ENCODE results near the gene SFT2D3.

The SFT2D3 gene

GRCh38 chr2:127681976-127682857 lies 19.1 kb upstream of the SFT2D3 start:
- DNase-seq (ENCODE audit: low spot score), result no peak

GRCh38 chr2:127683056-127683455 lies 18.2 kb upstream of the SFT2D3 start:
- DNase-seq (ENCODE audit: low spot score), result no peak

DNA sequence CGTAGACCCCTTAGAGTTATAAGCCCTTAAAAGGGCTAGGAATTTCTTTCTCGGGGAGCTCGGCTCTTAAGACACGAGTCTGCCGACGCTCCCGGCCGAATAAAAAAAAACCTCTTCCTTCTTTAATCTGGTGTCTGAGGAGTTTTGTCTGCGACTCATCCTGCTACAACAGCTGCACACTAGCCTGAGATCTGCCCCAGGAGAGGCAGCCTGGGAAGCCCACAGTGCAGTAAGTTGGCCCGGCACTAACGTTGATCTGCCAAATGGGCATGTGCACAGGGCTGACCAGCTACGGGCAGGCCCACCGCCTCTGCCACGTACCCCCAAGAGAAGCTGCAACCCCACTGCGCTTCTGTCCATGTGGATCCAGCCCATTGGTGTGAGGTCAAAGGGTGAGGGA lies 17.5 kb upstream of the SFT2D3 start:
- DNase-seq (ENCODE audit: low spot score), result no peak

- no peak for DNase-seq (ENCODE audit: low spot score)
Observed at GRCh38 chr2:127685410-127686080, 15.8 kb upstream of the SFT2D3 start.

DNA sequence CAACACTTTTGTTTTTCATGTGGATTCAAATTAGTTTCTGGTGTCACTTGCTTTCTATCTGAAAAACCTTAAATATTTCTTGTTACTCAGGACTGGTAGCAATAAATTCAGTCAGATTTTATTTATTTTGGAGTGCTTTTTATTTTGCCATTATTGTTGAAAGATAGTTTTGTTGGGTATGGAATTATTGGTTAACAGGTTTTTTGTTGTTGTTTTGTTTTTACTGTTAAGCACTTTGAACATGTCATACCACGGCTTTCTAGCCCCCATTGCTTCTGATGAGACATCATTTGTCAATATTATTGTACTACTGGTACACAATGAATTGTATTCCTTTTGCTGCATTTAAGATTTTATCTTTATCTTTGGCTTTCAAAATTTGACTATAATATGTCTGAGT lies 12.9 kb upstream of the SFT2D3 start:
- DNase-seq (ENCODE audit: low spot score), result no peak

DNA sequence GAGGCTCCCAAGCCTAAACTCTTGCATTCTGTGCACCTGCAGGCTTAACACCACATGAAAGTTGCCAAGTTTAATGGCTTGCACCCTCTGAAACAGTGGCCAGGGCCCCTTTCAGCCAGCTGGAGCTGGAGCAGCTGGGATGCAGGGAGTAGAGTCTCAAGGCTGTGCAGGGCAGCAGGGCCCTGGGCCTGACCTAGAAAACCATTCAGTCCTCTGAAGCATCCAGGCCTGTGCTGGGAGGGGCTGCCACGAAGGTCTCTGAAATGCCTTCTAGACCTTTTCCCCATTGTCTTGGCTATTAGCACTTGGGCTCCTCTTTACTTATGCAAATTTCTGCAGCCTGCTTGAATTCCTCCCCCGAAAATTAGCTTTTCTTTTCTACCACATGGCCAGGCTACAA lies 10.6 kb upstream of the SFT2D3 start:
- no peak for DNase-seq (ENCODE audit: low spot score)

- no peak for DNase-seq (ENCODE audit: low spot score)
Observed at GRCh38 chr2:127694986-127695385, 6.3 kb upstream of the SFT2D3 start.

DNA sequence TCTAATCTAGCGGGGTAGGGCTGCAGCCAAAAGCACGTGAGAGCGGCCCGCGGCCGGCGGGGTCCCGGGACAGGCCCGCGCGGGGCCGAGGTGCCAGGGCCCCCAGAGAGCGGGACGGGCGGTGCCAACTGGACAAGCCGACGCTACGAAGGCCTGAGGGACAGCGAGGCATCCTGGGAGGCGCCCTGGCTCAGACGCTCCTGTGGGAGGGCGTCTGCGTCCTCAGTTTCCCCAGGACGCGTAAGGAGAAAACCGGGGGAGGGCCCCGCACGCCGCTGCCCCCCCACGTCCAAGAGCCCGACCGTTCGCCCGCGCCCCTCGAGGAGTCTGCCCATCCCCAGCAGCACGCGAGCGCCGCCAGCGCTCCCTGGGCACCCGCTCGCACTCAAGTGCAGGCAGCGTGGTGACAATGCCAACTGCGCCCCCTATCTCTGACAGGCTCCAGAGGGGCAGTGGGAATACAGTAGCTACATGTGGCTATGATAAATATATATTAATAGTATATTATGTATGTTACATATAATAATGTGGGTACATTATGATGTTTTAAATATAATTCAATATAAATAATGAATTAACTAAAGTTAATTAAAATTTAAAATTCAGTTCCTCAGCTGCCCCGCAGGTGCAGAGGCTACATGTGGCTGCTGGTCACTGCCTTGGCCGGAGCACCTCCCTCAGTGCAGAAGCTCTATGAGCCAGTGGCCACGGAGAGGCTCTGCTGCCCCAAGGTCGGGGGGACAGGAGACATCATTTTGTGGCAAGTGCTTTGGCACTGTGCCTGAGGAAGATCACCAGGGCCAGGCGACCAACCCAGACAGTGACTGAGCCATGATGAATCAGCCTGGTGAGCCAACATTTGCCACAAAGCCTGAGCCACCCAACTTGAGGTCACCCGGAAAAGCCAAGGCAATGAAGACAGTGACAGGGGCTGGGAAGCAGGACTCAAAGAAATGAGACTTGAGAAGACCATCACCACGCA lies 5.5 kb upstream of the SFT2D3 start:
- peak; percentile 47 for DNase-seq (ENCODE audit: low spot score)

GRCh38 chr2:127697482-127698180 lies 3.7 kb upstream of the SFT2D3 start:
- no peak for DNase-seq (ENCODE audit: low spot score)

- no peak for DNase-seq (ENCODE audit: low spot score)
Observed at GRCh38 chr2:127698553-127699355, 2.5 kb upstream of the SFT2D3 start.

DNA sequence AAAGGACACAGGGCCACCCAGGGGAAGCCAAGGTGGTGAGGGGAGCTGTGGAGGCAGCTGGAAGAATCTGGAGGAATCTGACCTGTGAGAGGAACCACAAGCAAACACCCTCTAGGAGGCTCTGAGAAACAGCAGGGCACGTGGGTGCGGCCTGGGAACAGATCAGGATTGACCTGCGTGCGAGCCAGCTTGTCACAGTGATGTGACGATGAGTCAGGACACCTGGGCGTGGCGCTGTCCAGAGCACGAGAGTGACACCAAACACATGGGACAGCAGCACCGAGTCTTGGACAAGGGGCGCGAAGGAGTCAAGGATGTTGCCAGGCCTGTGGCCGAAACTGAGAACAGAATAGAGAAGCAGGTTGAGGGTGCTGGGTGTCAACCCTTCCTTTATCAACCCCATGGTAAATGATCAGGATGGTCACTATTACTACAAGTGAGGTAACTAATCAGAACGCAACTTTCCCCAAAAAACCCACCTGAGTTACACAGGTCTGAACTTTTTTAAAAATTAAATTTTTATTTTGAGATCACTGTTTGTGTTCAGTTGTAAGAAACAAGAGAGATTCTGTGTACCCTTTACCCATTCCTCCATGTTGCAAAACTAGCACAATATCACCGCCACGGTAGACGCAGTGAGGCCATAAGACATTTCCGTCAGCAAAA lies 637 bp upstream of the SFT2D3 start:
- DNase-seq (ENCODE audit: low spot score), result no peak

- DNase-seq (ENCODE audit: low spot score), result peak; percentile 77
Observed at GRCh38 chr2:127701651-127702394, 526 bp downstream of the SFT2D3 start.

DNA sequence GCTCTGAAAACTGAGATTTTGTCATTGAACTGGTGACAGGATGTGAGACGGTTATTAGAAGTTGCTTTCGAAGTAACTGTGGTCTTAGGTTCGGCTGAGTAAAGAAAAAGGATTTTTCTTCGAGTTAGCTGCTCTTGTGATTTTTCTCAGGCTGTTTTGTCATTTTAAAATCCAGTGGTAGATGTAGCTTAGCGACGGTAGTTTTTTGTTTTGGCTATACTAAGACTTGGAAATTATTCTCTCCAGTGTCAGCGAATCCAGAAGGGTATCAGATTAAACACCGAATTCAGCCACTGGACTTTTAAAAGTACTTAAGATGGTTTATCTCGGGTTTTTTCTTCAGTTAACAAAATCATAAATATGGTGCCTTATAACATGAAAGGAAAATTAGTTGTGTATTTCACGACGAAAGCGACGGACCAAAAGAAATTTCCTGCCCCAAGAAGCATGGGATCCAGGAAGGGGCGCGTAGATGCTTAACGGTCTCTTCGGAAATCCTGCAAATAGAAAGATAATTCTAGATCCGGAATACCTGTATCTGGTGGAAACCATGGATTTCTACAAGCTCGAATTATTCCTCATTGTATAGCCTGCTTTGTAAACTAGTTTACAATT lies 1.2 kb downstream of the SFT2D3 start:
- DNase-seq (ENCODE audit: low spot score), result no peak

DNA sequence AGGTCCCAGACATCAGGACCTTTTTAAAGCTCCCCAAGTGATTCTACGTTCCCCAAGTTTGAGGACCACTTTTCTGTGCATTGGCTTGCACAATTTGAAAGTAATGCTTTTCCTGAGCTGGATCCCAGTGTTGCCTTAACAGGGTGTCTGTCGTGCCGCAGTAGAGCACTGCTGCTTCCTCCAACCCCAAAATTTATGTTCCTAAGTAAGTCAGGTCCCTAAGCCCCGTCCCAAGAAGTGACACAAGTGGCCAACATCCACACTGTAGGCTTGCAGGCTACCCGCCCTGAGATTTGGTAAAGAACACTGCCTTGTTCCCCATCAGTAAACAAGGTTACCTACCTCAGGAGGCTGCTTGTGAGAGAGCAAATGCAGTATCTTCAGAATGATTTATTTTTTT lies 2.0 kb downstream of the SFT2D3 start:
- no peak for DNase-seq (ENCODE audit: low spot score)

DNA sequence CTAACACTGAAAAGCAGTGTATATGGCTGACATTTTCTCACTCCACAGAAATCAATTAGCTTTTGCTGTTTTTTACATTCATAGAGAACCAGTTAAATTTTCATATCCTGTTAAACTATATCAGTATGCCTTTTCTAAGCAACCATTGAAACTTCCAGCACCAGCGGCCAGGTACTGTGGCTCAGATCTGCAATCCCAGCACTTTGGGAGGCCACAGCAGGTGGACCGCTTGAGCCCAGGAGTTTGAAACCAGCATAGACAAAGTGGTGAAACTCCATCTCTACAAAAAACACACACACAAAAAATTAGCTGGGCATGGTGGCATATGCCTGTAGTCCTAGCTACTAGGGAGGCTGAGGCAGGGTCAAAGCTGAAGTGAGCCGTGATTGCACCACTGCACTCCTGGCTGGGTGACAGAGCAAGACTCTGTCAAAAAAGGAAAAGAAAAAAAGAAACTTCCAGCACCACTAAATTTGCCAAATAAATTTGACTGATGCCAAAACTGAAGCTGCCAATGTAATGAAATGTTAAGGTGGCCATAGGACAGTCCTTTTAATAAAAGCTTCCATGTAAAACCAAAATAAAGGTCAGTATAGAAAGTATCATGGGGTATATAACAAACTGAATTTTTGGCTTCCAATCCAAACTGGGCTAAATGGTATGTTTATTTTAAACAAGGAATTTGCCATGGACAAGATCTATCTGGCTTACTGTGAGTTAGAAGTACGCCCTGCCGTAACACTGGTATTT lies 3.5 kb downstream of the SFT2D3 start:
- DNase-seq (ENCODE audit: low spot score), result no peak

- no peak for DNase-seq (ENCODE audit: low spot score)
Observed at GRCh38 chr2:127705391-127706065, 4.2 kb downstream of the SFT2D3 start.

GRCh38 chr2:127706215-127706990 lies 5.1 kb downstream of the SFT2D3 start:
- DNase-seq (ENCODE audit: low spot score), result no peak

All from CD4-positive, alpha-beta T cell treated with Interleukin-6 at 100 ng/mL for 8 hours (primary cell).